HG03457 (cell line): Measurements from ENCODE around the gene STK32B.

Source experiments
- ATAC-seq: cut with Tn5 transposase; IDR thresholded peaks from one replicate; pipeline ENCODE4 v1.9.1; 2021; ENCODE audit warnings: moderate number of reproducible peaks; ENCODE audit not compliant: unreplicated experiment

STK32B gene

DNA sequence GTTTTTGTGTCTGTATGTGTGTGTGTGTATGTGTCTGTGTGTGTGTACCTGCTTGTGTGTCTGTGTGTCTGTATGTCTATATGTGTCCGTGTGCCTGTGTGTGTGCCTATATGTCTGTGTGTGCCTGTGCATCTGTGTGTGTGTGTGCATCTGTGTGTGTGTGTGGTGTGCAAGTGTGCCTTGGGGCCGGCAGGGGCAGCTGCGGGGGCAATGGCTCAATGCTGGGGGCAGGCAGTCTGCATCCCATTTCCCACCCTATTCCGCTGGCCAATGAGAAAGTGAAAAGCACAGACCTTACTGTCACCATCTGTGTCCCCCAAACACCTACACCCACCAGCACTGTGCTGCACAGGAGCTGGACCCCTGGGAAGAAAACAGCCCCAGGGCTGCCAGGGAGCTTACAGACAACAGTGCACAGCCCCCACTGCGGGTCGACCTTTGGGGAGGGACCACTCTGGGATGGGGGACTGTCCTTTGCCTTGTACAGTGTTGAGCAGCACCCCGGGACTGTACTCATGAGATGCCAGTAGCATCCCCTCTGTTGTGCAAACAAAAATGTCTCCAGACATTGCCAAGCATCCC lies 411.1 kb downstream of the STK32B start:
- ATAC-seq = no peak

DNA sequence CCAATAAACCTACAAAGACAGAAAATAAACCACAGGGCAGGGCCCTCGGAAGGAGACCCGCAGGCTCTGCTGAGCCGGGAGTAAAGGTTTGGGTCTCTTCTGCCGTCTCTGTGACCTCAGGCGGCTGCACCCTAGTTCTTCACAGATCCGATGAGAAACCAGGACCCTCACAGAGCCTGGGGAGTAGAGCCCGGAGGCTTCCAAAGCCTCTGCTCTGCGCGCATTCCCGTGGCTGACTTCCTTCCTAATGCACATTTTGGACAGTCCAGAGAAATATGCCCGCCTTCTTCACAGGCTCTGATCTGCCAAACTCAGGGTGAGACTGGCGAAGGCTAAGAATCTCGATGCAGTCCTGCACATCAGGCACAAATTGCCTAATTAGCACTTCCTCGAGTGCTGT lies 411.6 kb downstream of the STK32B start:
- ATAC-seq = no peak

DNA sequence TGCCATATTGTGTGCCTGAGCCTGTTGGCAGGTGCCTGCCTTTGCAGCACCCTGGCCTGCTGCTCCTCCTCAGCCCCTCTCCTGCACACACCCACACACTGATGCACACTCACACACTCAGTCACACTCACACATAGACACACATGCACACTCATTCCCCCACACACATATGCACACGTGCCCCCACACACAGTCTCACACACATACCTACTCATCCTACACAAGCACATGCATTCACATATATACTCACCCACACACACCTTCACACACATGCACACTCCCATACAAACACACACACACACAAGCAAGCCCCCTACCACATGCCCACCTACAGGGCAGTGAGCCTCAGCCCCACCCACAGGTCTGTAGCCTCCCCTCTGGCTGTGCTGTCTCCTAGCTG lies 412.1 kb downstream of the STK32B start:
- ATAC-seq = no peak

DNA sequence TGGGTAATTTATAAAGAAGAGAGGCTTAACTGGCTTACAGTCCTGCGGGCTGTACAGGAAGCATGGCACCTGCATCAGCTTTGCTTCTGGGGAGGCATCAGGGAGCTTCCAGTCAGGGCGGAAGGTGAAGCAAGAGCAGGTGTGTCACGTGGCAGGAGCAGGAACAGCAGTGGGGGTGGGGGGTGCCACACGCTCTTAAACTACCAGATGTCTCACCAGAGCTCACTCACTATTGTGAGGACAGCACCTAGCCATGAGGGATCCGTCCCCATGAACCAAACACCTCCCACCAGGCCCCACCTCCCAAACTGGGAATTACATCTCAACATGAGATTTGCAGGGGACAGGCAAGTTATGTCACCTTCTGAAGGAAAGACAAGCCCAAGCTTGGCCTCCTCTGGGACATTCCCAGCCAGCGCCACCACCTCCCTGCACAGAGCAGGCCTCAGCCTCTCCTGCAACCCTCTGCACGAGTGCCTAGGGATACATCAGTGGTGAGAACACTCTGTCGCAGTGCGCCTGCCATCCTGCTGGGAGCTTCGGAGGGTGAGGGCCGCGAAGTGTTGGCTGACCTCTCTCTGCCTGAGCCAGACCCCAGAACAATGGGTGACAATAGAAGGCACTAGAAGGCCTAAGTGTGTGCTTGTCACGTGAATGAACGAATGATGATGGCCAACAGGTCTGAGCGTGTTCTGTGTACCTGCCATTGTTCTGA lies 412.8 kb downstream of the STK32B start:
- no peak for ATAC-seq

DNA sequence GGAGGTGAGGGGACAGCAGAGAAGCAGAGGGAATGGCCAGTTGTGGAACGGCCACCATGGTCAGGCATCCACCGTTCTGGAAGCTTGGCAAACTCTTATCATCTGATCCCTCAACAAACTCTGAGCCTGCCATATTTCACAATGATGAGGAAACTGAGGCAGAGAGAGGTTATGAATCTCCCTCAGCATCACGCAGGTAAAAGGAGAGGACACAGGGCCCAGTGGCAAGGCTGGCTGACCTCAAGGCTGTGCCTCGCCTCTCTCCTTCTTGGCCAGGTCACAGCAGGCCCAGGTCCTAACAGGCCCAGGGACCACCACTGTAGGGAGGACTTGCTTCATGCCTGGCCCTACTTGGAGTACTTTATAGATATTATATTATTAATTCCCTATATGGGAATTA lies 414.2 kb downstream of the STK32B start:
- no peak for ATAC-seq

DNA sequence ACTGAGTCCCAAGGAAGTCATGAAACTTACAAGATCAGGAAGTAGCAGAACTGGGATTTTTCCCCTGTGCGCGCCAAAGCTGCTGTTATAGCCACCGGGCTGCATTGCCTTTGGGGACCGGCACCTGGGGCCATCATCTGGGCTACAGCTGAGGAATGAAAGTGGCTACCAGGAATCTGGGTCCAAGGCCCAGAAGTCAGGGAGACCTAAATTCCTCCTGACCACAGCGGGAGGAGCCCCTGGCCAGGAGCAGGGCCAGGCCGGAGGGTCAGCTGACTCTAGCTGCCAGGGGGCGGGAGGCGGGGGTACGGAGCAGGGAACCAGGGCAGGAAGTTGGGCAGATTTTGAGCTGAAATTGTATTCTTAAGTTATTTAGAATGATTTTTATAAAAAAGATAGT lies 414.7 kb downstream of the STK32B start:
- ATAC-seq = no peak

DNA sequence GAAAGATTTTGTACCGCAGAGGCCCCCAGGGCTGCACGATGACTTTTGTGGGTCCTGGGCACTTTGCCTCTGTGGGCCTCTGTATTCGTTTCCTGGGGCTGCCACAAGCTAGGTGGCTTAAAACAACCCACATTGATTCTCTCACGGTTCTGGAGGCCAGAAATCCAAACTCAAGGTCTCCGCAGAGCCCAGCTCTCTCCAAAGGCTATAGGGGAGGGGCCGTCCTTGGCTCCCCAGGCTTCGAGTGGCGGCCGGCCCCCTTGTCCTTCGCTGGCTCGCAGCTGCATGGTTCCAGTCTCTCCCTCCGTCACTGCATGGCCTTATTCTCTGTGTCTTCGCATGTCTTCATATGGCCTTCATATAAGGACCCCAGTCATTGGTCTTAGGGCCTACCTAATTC lies 415.8 kb downstream of the STK32B start:
- no peak for ATAC-seq

DNA sequence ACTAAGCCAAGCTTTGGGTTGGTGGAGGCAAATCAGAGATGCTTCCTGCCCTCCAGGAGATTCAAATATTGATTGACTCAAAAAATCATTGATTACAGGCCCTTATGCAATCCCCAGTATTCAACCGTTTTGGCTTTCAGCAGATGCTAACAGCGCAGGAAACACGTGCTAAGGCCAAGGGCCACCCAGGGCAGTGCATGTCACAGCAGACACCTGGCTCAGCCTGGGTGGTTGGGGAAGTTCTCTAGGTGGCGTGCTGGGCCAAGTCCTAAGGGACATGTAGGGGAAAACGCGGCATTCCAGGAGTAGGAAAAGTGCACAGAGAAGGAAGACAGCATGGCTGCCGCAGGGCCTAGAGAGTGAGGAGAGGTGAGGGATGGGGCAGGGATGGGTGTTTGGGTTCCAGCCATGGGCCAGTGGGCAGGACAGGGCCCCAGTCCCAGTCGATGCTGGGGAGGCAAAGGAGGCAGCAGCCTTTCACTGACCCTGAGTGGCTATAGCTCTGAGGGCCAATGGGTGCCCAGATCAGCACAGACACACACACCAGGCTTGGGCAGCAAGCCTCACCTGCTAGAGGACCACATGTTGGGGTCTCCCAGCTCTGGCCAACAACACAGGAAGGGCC lies 418.0 kb downstream of the STK32B start:
- ATAC-seq = no peak

DNA sequence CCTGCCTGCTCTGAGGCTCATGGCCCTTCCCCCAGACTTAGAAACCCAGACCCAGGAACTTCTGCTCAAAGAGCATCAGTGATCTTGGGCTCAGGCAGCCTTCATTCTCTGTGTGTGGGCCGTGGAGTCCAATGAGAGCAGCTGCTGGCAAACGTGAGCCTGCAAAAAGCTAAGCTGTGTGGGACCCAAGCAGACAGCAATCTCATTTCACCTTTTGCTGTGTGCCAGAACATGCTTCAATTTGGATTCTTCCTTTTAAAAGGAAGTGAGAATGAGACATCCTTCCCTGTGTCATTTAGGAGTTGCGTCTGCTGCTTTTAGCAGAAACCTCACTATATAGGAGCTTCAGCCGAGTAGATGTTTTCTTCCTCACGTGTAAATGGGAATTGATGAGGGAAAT lies 418.6 kb downstream of the STK32B start:
- ATAC-seq = no peak

DNA sequence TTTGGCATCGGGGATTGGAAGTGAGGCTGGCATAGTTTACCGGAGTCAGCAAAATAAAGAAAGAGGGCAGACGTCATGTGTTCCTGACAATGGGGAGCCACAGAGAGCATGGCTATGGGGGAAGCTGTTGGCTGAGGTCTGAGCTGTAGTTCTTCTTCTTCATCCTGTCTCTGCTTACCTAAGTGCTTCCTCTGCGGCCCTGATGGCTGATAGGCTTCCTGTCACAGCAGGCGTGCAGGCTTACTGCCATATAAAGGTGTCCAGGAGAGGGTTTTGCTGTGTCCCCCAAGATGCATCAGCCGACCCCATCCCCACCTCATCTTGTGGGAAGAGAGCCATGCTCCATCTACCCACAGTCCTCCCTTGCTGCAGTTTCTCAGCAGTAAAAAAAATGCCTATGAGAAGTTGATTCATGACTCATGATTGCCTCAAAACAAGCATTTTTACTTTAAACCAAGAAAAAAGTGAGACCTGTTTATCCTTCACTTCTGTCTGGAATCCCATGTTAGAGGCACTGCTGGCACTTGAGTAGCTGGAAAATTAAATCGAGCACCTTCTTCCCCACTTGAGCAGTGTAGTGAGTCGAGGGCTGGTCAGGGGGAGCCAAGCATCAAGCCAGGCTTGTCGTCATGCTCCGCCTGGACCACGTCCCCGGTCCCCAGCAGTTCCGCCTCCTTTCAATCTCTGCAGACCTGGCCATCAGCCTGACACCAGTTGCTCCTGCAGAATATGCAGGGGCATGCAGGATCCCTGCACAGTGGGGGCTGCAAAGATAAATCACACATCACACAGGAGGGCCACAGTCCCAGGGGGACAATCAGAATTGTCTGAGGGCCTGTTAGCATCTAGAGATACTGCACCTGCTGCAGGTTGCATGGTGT lies 419.3 kb downstream of the STK32B start:
- no peak for ATAC-seq

DNA sequence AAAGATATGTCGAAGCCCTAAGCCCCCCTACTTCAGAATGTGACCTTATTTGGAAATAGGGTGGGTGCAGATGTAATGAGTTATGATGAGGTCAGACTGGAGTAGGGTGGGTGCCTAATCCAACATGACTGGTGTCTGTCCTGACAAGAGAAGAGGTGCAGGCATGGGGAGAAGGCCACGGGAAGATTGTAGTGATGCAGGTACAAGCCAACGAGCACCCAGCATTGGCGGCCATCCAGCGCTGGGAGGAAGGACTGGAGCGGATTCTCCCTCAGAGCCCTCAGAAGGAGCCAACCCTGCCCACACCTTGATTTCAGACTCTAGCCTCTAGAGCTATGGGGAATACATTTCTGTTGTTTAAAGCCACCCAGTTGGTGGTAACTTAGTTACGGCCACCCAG lies 419.9 kb downstream of the STK32B start:
- no peak for ATAC-seq

DNA sequence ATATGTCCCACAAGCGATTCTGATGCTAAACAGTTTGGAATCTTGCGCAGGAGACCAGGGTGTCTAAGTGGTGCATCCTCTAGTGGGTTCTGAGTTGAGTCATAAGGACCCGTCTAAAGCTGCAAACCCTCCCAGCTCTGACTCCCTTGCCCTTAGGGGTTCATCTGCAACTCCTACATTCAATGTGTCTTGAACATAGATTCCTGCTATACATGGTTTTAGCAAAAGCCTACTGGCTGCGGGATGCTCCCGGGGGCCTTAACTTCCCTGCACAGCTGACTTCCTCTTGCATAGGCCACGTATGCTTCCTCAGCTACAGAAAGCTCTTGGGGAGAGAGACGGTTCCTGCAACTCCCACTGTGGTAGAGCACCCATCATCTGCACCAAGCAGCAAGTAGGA lies 420.4 kb downstream of the STK32B start:
- ATAC-seq = no peak

DNA sequence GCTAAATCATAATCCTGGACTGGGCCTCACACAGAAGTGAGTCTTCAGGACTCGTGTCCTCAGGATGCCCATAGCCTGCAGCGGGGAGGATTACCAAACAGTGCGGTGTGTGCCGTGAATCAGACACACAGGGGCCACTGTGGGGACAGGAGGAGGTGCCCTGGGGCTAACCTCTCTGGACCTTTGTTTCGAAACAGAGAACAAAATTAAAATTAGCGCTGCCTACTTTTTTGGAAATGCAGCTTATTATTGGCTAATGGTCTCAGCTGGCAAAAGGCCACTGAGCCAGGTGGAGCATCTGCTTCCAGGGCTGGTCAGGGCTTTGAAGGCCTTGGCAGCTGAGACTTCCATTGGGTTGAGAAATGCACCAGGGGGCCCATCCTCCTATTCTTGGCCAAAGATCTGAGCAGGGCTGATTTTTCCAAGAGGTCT lies 420.9 kb downstream of the STK32B start:
- ATAC-seq = no peak

DNA sequence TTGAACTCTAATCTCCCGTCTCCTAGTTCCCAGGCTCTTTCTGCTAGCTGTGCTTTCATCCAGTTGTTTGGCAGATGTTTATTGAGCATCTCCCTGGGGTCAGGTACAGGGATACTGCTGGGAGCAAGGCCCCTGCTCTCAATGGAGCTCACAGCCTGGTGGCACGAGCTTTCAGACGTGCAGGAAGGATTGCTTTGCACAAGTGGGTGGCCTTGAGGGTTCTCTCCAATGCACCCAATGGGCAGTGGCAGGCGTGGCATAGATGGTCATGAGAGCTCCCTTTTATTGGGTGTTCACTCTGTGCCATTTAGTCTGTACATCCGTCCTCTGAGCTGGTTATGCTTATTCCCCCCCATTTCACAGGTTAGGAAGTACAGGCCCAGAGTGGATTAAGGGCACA lies 421.8 kb downstream of the STK32B start:
- ATAC-seq = no peak

DNA sequence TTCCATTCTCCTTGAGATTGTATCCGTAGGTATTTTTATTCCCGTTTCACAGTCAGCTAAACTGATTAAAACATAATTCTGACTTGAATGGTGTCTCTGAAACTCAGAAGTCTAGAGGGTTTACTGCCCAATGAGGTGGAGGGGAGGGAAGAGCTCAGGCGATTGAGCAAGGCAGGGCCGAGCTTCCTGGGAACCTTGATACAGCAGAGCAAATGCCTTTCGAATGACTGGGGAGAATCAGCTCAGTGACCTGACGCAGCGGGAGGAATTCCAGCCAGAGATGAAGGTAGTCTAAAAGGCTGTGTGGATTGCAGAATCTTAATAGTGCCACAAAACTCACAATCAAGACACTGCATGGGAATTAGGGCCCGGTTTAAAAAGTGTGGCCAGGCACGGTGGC lies 423.5 kb downstream of the STK32B start:
- no peak for ATAC-seq

DNA sequence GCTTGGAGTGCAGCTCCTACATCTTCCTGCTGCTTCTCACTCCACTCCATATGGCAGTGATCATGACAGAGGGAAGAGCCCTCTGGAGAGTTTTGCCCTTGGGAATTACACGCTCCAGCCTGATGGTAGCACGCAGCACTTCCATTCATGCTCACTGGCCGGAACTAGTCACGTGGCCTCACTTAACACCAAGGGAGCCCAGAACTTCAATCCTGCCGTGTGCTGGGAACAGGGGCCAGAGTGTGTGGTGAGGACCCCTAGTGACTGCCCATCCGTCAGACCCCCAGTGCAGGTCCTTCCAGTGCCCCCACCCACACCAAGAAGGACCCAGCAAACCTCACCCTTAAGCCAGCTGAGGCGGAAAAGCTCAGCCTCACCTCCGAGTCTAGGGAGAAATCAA lies 426.3 kb downstream of the STK32B start:
- no peak for ATAC-seq

DNA sequence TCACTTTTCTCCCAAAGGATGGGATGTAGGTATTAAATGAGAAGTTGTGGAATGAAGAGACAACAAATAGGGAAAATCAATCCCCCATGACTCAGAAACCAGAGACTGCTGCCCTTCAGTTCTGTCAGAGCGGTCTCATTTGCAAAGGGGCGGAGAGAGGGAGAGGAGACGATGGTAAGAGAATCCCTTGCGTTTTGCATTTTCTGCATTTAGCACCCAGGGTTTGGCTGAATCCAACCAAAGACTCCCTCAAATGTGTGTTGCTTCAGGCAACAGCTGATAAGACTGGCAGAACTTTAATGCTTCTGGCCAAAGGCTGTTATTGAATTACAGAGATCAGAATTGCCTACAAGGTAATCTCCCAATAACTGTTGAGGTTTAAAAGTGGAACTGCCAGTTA lies 426.9 kb downstream of the STK32B start:
- no peak for ATAC-seq

DNA sequence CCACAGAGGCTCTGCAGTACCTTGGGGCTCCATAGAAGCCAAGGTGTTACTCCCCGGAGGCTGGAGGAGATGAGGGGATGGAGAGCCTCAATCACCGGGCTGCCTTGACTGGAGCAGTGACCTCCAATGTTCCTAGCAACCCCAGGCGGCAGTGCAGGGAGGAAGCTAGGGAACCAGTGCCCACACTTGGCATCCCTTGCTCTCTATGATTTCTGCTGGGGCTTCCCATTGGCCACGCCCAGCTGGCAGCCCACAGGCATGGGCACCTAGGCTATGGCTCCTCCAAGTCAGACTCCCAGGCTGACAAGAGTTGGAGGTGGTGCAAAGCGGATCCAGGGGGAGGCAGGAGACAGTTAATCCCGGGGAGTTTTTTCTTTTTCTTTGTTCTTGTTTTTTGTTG lies 427.4 kb downstream of the STK32B start:
- no peak for ATAC-seq

DNA sequence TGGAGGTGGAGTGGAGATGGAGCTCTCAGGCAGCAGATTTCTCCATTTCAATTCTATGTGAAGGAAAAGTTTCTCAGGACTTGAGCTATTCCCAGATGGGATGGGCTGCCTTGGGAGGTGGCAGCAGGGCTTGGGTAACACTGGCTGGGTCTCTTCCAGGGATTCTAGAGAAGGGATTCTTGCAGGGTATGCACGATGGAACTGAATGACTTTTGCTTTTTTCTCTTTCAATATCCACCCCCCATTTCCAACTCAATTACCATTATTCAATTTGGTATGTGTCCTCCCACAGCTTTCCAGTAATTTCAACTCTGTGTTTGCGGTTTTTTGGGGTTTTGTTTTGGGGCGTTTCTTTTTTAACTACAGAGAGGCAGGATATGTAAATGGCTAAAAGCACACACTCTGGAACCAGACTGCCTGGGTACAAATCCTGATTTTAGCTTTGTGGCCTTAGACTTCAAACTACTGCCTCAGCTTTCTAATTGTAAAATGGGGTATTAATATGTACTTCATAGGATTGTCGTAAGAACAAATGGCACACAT lies 428.3 kb downstream of the STK32B start:
- no peak for ATAC-seq

DNA sequence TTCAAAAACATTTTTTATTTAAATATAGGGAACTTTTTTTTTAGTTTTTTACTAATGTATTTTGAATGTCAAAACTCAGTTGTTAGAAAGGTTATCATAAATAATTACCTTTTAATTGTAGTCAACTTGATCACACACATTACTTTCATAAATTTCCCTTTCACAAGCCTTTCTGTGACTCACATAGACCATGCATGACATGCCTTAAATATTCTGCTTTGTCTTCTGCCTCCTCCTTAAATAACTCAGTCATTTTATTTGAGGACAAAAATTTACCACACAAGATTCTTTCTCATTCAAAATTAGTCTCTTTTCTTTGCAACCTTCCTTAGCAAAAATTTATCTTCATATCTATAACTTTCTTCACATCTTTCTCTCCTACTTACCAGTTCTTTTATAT lies 437.1 kb downstream of the STK32B start:
- no peak for ATAC-seq

DNA sequence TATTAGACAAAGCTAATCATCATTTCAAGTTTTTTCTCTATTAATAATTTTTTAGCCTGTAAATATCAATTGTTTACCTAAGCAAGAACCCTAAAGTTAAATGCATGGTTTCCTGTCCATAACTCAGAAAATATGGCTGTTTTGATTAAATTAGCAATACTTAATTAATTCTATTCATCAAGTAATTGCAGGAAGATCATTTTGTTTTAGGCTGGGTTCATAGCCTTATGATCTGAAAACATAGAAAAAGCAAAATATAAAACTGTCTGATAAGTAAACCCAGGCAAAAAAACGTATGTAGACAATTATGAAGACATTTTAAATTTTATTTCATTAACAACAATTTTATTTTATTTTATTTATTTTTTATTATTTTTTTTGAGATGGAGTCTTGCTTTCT lies 438.0 kb downstream of the STK32B start:
- no peak for ATAC-seq
